Fibroblast of villous mesenchyme (primary cell): ENCODE data around the gene POC5. TPM values are rescaled to one million over a fixed set of nuclear protein-coding genes. Genes with fewer than 3 reads are reported as not detected.

Source experiments
- DNase-seq: peaks from one replicate; pipeline ENCODE4 v3.0.0-alpha.2; 2010; ENCODE audit warnings: low read depth
- H3K4me3 ChIP-seq: 2 replicates; pipeline ENCODE4 v1.5.1; 2011; ENCODE audit warnings: low read depth, mild to moderate bottlenecking, low read length
- total RNA-seq: library from RNA; depleted of rRNA; stranded (reverse); fragments of >200 nt; gene quantifications from 2 replicates; pipeline ENCODE4 v1.2.3, GENCODE V29; 2012
- TF ChIP-seq, protein P1 (sequence below): IDR thresholded peaks from 2 replicates; pipeline ENCODE4 v1.5.1; 2012; ENCODE audit warnings: low read depth, mild to moderate bottlenecking, low read length; ENCODE audit not compliant: insufficient read depth

Gene POC5
- total RNA-seq, 1 donor: 15.5 TPM

DNA sequence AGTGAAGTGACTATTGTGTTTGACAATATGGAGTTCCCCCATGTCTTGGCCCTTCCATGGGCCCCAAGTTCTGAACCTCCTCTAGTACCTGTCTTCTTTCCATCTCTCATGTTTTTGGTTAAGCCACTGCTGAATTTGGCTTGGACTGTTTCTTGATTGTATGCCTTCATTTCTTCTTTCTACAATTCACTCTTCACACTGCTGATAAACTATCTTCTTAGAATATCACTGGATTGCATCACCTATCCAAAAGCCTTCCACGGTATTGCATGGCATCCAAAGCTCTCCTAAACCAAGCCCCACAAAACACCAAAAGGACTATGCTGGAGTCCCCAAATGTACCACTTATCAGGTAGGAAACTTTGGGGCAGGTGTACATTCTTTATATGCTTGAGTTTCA lies 4.3 kb upstream of the POC5 start:
- DNase-seq: no peak
- H3K4me3 ChIP-seq: no peak overlapping the region
- TF ChIP-seq, protein P1, sequence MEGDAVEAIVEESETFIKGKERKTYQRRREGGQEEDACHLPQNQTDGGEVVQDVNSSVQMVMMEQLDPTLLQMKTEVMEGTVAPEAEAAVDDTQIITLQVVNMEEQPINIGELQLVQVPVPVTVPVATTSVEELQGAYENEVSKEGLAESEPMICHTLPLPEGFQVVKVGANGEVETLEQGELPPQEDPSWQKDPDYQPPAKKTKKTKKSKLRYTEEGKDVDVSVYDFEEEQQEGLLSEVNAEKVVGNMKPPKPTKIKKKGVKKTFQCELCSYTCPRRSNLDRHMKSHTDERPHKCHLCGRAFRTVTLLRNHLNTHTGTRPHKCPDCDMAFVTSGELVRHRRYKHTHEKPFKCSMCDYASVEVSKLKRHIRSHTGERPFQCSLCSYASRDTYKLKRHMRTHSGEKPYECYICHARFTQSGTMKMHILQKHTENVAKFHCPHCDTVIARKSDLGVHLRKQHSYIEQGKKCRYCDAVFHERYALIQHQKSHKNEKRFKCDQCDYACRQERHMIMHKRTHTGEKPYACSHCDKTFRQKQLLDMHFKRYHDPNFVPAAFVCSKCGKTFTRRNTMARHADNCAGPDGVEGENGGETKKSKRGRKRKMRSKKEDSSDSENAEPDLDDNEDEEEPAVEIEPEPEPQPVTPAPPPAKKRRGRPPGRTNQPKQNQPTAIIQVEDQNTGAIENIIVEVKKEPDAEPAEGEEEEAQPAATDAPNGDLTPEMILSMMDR: no peak

DNA sequence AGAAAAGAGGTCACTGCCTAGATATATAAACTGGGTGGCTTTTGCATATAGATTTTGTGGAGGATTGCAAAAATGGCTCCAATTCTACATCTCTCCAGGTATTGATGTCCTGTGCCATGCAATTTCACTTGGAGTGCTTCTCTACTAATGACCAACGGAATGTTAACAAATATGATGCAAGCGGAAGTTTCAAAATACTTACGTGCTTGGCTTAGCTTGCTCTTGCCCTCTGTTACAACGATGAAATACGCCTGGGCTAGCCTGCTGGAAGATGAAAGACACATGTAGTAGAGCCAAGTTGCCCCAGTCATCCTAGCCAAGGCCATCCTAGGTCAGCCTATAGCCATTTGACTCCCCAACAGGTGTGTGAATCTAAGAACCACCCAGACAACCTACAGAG lies 3.6 kb upstream of the POC5 start:
- no peak overlapping the region for H3K4me3 ChIP-seq
- peak; percentile 54 for DNase-seq
- TF ChIP-seq, protein P1: no peak

DNA sequence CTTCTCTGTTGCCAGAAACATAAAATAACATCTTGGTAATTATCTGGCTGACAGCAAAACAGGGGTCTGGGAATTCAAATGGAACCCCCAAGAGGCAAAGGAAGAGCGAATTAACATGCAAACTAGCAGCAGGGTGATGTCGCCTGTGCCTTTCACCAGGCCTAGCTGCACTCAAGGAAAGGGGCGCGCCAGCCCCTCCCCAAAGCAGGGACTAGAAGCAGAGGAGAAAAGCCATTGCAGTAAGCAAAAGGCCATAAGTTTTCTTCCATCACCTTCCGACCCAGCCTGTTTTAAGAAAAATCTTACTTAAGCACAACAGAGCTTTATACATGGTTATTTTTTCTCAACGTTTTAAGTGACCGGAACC lies 539 bp downstream of the POC5 start:
- TF ChIP-seq, protein P1: no peak
- peak overlapping the region; percentile 92 for H3K4me3 ChIP-seq
- no peak for DNase-seq

DNA sequence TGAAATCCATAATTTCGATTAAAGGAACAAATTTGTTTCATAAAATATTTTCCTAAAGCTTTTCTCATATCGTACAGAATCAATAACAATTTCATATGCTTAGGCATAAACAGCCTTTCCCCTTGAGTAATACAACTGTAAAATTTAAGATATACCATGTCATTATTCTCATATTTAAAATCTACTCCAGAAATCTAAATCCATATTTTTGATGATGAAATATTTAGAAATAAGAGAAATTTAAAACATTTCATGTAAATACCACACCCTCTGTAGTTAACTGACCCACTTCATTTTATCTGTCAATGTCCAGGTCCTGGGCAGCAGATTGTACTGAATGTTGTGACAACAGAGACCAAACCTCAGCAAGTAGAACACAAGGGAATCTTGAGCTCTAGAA lies 5.1 kb downstream of the POC5 start:
- H3K4me3 ChIP-seq: no peak overlapping the region
- DNase-seq: no peak

DNA sequence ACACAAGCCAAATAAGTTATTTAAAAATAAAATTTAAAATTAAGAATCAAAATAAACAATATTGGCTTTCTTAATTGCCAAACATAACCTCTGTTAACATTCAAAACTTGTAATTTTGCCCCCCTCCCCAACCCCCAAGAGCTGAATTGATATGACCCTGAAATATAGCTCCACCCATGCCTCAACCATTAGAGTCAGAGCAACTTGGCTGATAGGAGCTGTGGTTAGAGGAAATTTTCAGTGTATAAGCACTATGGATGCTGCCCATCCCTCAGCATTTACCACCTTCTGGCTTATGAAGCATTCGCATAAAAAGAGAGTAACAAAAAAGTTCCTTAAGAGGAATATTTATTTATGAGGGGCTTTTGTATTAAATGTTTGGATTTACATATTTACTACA lies 6.1 kb downstream of the POC5 start:
- no peak for DNase-seq
- TF ChIP-seq, protein P1: no peak

More for the DNA sequence above, 5.1 kb downstream of the POC5 start:
- TF ChIP-seq, protein P1: no peak

DNA sequence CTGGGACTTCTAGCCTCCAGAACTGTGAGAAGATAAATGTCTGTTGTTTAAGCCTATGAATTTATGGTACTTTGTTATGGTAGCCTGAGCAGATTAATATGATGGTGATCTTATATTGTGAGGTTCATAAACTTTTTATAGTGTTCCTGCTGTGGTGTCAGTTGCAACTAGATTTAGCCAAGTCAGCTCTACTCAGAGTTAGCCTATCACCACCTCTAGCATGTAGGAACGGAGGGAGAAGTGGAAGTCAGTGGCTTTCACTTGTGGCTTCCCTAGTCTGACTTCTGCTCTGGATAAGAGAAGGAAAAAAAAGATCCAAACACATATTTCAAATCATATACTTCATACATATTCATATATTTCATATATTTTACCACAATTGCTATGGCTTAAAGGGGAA lies 6.6 kb downstream of the POC5 start:
- DNase-seq: no peak
- TF ChIP-seq, protein P1: no peak
- H3K4me3 ChIP-seq: no peak overlapping the region

More for the DNA sequence above, 6.1 kb downstream of the POC5 start:
- no peak overlapping the region for H3K4me3 ChIP-seq

DNA sequence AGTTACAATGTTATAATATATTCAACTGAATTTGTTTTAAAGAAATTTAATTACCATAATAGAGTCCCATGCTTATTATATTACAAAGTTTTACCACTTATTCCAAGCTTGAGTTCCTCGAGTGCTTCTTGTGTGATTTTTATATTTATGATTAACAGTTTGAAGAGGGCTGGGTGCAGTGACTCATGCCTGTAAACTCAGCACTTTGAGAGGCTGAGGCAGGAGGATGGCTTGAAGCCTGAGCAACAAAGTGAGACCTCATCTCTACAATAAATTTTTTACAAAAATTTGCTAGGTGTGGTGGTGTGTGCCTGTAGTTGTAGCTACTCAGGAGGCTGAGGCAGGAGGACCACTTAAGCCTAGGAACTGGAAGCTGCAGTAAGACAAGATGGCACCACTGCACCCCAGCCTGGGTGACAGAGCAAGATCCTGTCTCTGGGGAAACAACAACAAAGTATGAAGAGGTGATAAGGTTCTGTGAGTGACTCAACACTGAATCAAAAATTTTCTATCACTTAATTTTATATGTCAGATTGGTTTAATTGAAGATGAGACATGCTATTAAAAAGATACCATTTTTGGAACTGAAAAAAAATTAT lies 9.2 kb downstream of the POC5 start:
- TF ChIP-seq, protein P1: no peak
- no peak for DNase-seq
- no peak overlapping the region for H3K4me3 ChIP-seq
